SK-N-SH treated with all-trans-retinoic acid at 6 μM for 48 hours (cell line): ENCODE results near the gene SLC7A4.

Source experiments
- ATAC-seq: fragments of 200-7000 bp; cut with Tn5 transposase; 3 replicates; pipeline ENCODE4 v1.9.1; 2020; ENCODE audit warnings: mild to moderate bottlenecking, moderate library complexity
- ARNTL ChIP-seq: fragments of 450-650 bp; formaldehyde crosslinking; IDR thresholded peaks from 2 replicates; pipeline ENCODE4 v1.5.0; 2020; ENCODE audit warnings: low read depth, mild to moderate bottlenecking, moderate library complexity, borderline replicate concordance
- BACH2 ChIP-seq: fragments of 250-450 bp; sonication (Bioruptor Pico); IDR thresholded peaks from 2 replicates; pipeline ENCODE4 v1.9.0; 2021; ENCODE audit warnings: mild to moderate bottlenecking, borderline replicate concordance
- CSDC2 ChIP-seq: fragments of 250-450 bp; sonication (Bioruptor Pico); IDR thresholded peaks from 2 replicates; pipeline ENCODE4 v1.5.0; 2020; ENCODE audit warnings: mild to moderate bottlenecking, moderate library complexity
- ESRRG ChIP-seq: fragments of 250-450 bp; sonication (Bioruptor Pico); IDR thresholded peaks from 2 replicates; pipeline ENCODE4 v1.6.1; 2021; ENCODE audit warnings: mild to moderate bottlenecking
- GLIS3 ChIP-seq: fragments of 250-450 bp; sonication (Bioruptor Pico); IDR thresholded peaks from 2 replicates; pipeline ENCODE4 v1.5.0; 2020; ENCODE audit warnings: mild to moderate bottlenecking, moderate library complexity
- ISL1 ChIP-seq: fragments of 250-450 bp; sonication (Bioruptor Pico); IDR thresholded peaks from 2 replicates; pipeline ENCODE4 v2.1.2; 2022; ENCODE audit warnings: mild to moderate bottlenecking, moderate library complexity
- OSR1 ChIP-seq: fragments of 250-450 bp; sonication (Bioruptor Pico); IDR thresholded peaks from 2 replicates; pipeline ENCODE4 v1.8.0; 2022; ENCODE audit warnings: moderate library complexity, mild to moderate bottlenecking, inconsistent platforms
- PPARA ChIP-seq: fragments of 250-450 bp; sonication (Bioruptor Pico); IDR thresholded peaks from 2 replicates; pipeline ENCODE4 v1.5.0; 2020; ENCODE audit warnings: mild to moderate bottlenecking, borderline replicate concordance
- RARB ChIP-seq: fragments of 250-450 bp; sonication (Bioruptor Pico); IDR thresholded peaks from 2 replicates; pipeline ENCODE4 v1.8.0; 2021; ENCODE audit warnings: mild to moderate bottlenecking, moderate library complexity
- SNAI2 ChIP-seq: fragments of 250-450 bp; sonication (Bioruptor Pico); IDR thresholded peaks from 2 replicates; pipeline ENCODE4 v1.5.0; 2020; ENCODE audit warnings: mild to moderate bottlenecking, moderate library complexity
- TCF4 ChIP-seq: fragments of 250-450 bp; sonication (Bioruptor Pico); IDR thresholded peaks from 2 replicates; pipeline ENCODE4 v1.8.0; 2021; ENCODE audit warnings: mild to moderate bottlenecking, moderate library complexity, borderline replicate concordance
- TOX ChIP-seq: fragments of 250-450 bp; sonication (Bioruptor Pico); IDR thresholded peaks from 2 replicates; pipeline ENCODE4 v1.8.0; 2021; ENCODE audit warnings: mild to moderate bottlenecking, moderate library complexity, borderline replicate concordance
- ZFP3 ChIP-seq: fragments of 250-450 bp; sonication (Bioruptor Pico); IDR thresholded peaks from 2 replicates; pipeline ENCODE4 v1.5.0; 2020; ENCODE audit warnings: mild to moderate bottlenecking, moderate library complexity
- ZFP30 ChIP-seq: fragments of 450-650 bp; formaldehyde crosslinking; IDR thresholded peaks from 2 replicates; pipeline ENCODE4 v1.5.0; 2022; ENCODE audit warnings: mild to moderate bottlenecking, moderate library complexity
- ZNF565 ChIP-seq: fragments of 450-650 bp; formaldehyde crosslinking; conservative IDR thresholded peaks from 2 replicates; pipeline ENCODE4 v1.5.0; 2020; ENCODE audit warnings: low read depth, mild to moderate bottlenecking, moderate library complexity
- ZNF8 ChIP-seq: fragments of 450-650 bp; formaldehyde crosslinking; IDR thresholded peaks from 2 replicates; pipeline ENCODE4 v1.5.0; 2020; ENCODE audit warnings: mild to moderate bottlenecking, moderate library complexity
- TF ChIP-seq, protein P1 (sequence below): fragments of 250-450 bp; sonication (Bioruptor Pico); IDR thresholded peaks from 2 replicates; pipeline ENCODE4 v1.5.1; 2021; ENCODE audit warnings: mild to moderate bottlenecking, moderate library complexity
- TF ChIP-seq, protein P2 (sequence below): fragments of 250-450 bp; sonication (Bioruptor Pico); IDR thresholded peaks from 2 replicates; pipeline ENCODE4 v1.8.0; 2020; ENCODE audit warnings: mild to moderate bottlenecking, moderate library complexity, borderline replicate concordance
- TF ChIP-seq, protein P3 (sequence below): fragments of 250-450 bp; sonication (Bioruptor Pico); IDR thresholded peaks from 2 replicates; pipeline ENCODE4 v1.8.0; 2021; ENCODE audit warnings: low read depth, mild to moderate bottlenecking, moderate library complexity, borderline replicate concordance
- TF ChIP-seq, protein P4 (sequence below): fragments of 250-450 bp; sonication (Bioruptor Pico); IDR thresholded peaks from 2 replicates; pipeline ENCODE4 v1.5.0; 2020; ENCODE audit warnings: mild to moderate bottlenecking, moderate library complexity

The SLC7A4 gene

GRCh38 chr22:21077884-21078508, 45.6 kb upstream of the SLC7A4 start:
- ATAC-seq, result no peak

GRCh38 chr22:21076912-21077625, 44.7 kb upstream of the SLC7A4 start:
- TF ChIP-seq TOX (no peak), ZNF565 (CRISPR knock-in tag) (no peak), TCF4 (CRISPR knock-in tag) (no peak), GLIS3 (CRISPR knock-in tag) (no peak), ZFP3 (CRISPR knock-in tag) (no peak), PPARA (CRISPR knock-in tag) (no peak), RARB (CRISPR knock-in tag) (no peak), SNAI2 (CRISPR knock-in tag) (no peak), ARNTL (CRISPR knock-in tag) (no peak), OSR1 (CRISPR knock-in tag) (no peak), ZNF8 (CRISPR knock-in tag) (no peak), CSDC2 (CRISPR knock-in tag) (no peak), ESRRG (CRISPR knock-in tag) (no peak), BACH2 (CRISPR knock-in tag) (no peak), ISL1 (CRISPR knock-in tag) (no peak), ZFP30 (CRISPR knock-in tag) (no peak)
- TF ChIP-seq, protein P1, sequence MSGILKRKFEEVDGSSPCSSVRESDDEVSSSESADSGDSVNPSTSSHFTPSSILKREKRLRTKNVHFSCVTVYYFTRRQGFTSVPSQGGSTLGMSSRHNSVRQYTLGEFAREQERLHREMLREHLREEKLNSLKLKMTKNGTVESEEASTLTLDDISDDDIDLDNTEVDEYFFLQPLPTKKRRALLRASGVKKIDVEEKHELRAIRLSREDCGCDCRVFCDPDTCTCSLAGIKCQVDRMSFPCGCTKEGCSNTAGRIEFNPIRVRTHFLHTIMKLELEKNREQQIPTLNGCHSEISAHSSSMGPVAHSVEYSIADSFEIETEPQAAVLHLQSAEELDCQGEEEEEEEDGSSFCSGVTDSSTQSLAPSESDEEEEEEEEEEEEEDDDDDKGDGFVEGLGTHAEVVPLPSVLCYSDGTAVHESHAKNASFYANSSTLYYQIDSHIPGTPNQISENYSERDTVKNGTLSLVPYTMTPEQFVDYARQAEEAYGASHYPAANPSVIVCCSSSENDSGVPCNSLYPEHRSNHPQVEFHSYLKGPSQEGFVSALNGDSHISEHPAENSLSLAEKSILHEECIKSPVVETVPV (CRISPR knock-in tag), result no peak
- TF ChIP-seq, protein P2, sequence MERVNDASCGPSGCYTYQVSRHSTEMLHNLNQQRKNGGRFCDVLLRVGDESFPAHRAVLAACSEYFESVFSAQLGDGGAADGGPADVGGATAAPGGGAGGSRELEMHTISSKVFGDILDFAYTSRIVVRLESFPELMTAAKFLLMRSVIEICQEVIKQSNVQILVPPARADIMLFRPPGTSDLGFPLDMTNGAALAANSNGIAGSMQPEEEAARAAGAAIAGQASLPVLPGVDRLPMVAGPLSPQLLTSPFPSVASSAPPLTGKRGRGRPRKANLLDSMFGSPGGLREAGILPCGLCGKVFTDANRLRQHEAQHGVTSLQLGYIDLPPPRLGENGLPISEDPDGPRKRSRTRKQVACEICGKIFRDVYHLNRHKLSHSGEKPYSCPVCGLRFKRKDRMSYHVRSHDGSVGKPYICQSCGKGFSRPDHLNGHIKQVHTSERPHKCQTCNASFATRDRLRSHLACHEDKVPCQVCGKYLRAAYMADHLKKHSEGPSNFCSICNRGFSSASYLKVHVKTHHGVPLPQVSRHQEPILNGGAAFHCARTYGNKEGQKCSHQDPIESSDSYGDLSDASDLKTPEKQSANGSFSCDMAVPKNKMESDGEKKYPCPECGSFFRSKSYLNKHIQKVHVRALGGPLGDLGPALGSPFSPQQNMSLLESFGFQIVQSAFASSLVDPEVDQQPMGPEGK (CRISPR knock-in tag), result no peak
- TF ChIP-seq, protein P3, sequence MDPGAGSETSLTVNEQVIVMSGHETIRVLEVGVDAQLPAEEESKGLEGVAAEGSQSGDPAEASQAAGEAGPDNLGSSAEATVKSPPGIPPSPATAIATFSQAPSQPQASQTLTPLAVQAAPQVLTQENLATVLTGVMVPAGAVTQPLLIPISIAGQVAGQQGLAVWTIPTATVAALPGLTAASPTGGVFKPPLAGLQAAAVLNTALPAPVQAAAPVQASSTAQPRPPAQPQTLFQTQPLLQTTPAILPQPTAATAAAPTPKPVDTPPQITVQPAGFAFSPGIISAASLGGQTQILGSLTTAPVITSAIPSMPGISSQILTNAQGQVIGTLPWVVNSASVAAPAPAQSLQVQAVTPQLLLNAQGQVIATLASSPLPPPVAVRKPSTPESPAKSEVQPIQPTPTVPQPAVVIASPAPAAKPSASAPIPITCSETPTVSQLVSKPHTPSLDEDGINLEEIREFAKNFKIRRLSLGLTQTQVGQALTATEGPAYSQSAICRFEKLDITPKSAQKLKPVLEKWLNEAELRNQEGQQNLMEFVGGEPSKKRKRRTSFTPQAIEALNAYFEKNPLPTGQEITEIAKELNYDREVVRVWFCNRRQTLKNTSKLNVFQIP (CRISPR knock-in tag), result no peak
- TF ChIP-seq, protein P4, sequence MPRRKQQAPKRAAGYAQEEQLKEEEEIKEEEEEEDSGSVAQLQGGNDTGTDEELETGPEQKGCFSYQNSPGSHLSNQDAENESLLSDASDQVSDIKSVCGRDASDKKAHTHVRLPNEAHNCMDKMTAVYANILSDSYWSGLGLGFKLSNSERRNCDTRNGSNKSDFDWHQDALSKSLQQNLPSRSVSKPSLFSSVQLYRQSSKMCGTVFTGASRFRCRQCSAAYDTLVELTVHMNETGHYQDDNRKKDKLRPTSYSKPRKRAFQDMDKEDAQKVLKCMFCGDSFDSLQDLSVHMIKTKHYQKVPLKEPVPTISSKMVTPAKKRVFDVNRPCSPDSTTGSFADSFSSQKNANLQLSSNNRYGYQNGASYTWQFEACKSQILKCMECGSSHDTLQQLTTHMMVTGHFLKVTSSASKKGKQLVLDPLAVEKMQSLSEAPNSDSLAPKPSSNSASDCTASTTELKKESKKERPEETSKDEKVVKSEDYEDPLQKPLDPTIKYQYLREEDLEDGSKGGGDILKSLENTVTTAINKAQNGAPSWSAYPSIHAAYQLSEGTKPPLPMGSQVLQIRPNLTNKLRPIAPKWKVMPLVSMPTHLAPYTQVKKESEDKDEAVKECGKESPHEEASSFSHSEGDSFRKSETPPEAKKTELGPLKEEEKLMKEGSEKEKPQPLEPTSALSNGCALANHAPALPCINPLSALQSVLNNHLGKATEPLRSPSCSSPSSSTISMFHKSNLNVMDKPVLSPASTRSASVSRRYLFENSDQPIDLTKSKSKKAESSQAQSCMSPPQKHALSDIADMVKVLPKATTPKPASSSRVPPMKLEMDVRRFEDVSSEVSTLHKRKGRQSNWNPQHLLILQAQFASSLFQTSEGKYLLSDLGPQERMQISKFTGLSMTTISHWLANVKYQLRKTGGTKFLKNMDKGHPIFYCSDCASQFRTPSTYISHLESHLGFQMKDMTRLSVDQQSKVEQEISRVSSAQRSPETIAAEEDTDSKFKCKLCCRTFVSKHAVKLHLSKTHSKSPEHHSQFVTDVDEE (CRISPR knock-in tag), result no peak
- no peak for ATAC-seq

More at GRCh38 chr22:21077884-21078508, 45.6 kb upstream of the SLC7A4 start:
- TF ChIP-seq ZNF565 (CRISPR knock-in tag) (no peak), RARB (CRISPR knock-in tag) (no peak), OSR1 (CRISPR knock-in tag) (no peak), BACH2 (CRISPR knock-in tag) (no peak)
- TF ChIP-seq, protein P3 (CRISPR knock-in tag), result no peak
